IMR-90 (cell line): Measurements from ENCODE around the gene SERPINB1. TPM values are rescaled to one million over a fixed set of nuclear protein-coding genes. Genes with fewer than 3 reads are reported as not detected.

ENCODE experiments used
- ATAC-seq: fragments of 200-7000 bp; cut with Tn5 transposase; 2 replicates; pipeline ENCODE4 v1.9.1; 2020; ENCODE audit warnings: low read depth, mild to moderate bottlenecking, moderate library complexity
- BruUV-seq: library from RNA; stranded (reverse); fragments of 400-500 nt; replicated peaks from 2 replicates; lab custom pipeline; 2021; lab: Mats Ljungman, UMichigan
- CTCF ChIA-PET: fragments of 300-600 bp; formaldehyde crosslinking; extraction: SDS; loops from one replicate; lab custom pipeline; 2021; ENCODE audit warnings: antibody characterized with exemption; lab: Yijun Ruan, JAX
- POLR2A ChIA-PET: fragments of 300-600 bp; sonication (Branson Sonifier 250); formaldehyde crosslinking; loops from one replicate; lab custom pipeline; 2022; ENCODE audit warnings: antibody characterized with exemption; ENCODE audit not compliant: unreplicated experiment; lab: Charles Lee
- DNase-seq: peaks from one replicate; pipeline ENCODE4 v3.0.0; 2013
- H2AFZ ChIP-seq: replicated peaks from 2 replicates; pipeline ENCODE3; 2013; ENCODE audit warnings: low read length, mild to moderate bottlenecking; ENCODE audit not compliant: poor library complexity
- H2AK5ac ChIP-seq: 2 replicates; pipeline ENCODE4 v1.6.1; 2013; ENCODE audit warnings: low read depth, low read length, inconsistent platforms
- H2AK9ac ChIP-seq: replicated peaks from 2 replicates; pipeline ENCODE3; 2013; ENCODE audit warnings: mild to moderate bottlenecking, low read depth, low read length, moderate library complexity; ENCODE audit not compliant: poor library complexity
- H2BK120ac ChIP-seq: 2 replicates; pipeline ENCODE4 v1.6.1; 2013; ENCODE audit warnings: low read depth, low read length, inconsistent platforms
- H2BK15ac ChIP-seq: 3 replicates; pipeline ENCODE4 v1.6.1; 2013; ENCODE audit warnings: low read depth, low read length, inconsistent platforms
- H2BK20ac ChIP-seq: 2 replicates; pipeline ENCODE4 v1.6.1; 2013; ENCODE audit warnings: low read depth, mild to moderate bottlenecking, inconsistent platforms, low read length, moderate library complexity
- H2BK5ac ChIP-seq: 2 replicates; pipeline ENCODE4 v1.6.1; 2013; ENCODE audit warnings: mild to moderate bottlenecking, low read depth, low read length, inconsistent platforms; ENCODE audit not compliant: poor library complexity, severe bottlenecking
- H3K14ac ChIP-seq: replicated peaks from 2 replicates; pipeline ENCODE4 v1.6.1; 2013; ENCODE audit warnings: low read depth, low read length, inconsistent platforms
- H3K18ac ChIP-seq: 2 replicates; pipeline ENCODE4 v1.6.1; 2013; ENCODE audit warnings: low read depth, low read length, control low read depth
- H3K23ac ChIP-seq: 2 replicates; pipeline ENCODE4 v1.6.1; 2013; ENCODE audit warnings: low read depth, low read length, inconsistent platforms
- H3K27ac ChIP-seq: 2 replicates; pipeline ENCODE4 v1.5.1; 2013; ENCODE audit warnings: mild to moderate bottlenecking, control low read depth, low read length; ENCODE audit not compliant: insufficient read depth
- H3K27me3 ChIP-seq: 2 replicates; pipeline ENCODE4 v1.6.1; 2013; ENCODE audit warnings: low read length; ENCODE audit not compliant: control insufficient read depth, insufficient read depth
- H3K36me3 ChIP-seq: 2 replicates; pipeline ENCODE4 v1.6.1; 2013; ENCODE audit warnings: low read length, mixed read lengths; ENCODE audit not compliant: control insufficient read depth, insufficient read depth
- H3K4ac ChIP-seq: 2 replicates; pipeline ENCODE4 v1.6.1; 2013; ENCODE audit warnings: low read depth, low read length, inconsistent platforms
- H3K4me1 ChIP-seq: 2 replicates; pipeline ENCODE4 v1.6.1; 2013; ENCODE audit warnings: low read length, mixed read lengths; ENCODE audit not compliant: control insufficient read depth, insufficient read depth
- H3K4me2 ChIP-seq: 2 replicates; pipeline ENCODE4 v1.6.1; 2013; ENCODE audit warnings: low read depth, mild to moderate bottlenecking, control low read depth, low read length, moderate library complexity
- H3K4me3 ChIP-seq: 2 replicates; pipeline ENCODE4 v1.5.1; 2013; ENCODE audit warnings: low read depth, mild to moderate bottlenecking, control low read depth, low read length, moderate library complexity; ENCODE audit not compliant: insufficient read depth
- H3K56ac ChIP-seq: 2 replicates; pipeline ENCODE4 v1.6.1; 2013; ENCODE audit warnings: low read length, inconsistent platforms; ENCODE audit not compliant: insufficient read depth; ENCODE audit errors: extremely low read depth
- H3K79me1 ChIP-seq, 2 experiments: 2 replicates each; pipeline ENCODE4 v1.6.1; 2013; ENCODE audit warnings: low read length in 2 of 2, inconsistent platforms in 1 of 2, low read depth in 1 of 2
- H3K9ac ChIP-seq: 2 replicates; pipeline ENCODE4 v1.6.1; 2013; ENCODE audit warnings: low read depth, low read length, control low read depth
- H3K9me1 ChIP-seq: 2 replicates; pipeline ENCODE4 v1.6.1; 2013; ENCODE audit warnings: low read length, inconsistent platforms; ENCODE audit not compliant: insufficient read depth
- H3K9me3 ChIP-seq: 2 replicates; pipeline ENCODE4 v1.6.1; 2013; ENCODE audit warnings: low read length; ENCODE audit not compliant: control insufficient read depth, insufficient read depth
- H4K20me1 ChIP-seq: 2 replicates; pipeline ENCODE4 v1.6.1; 2013; ENCODE audit warnings: low read length, inconsistent platforms; ENCODE audit not compliant: insufficient read depth
- H4K5ac ChIP-seq: 2 replicates; pipeline ENCODE4 v1.6.1; 2013; ENCODE audit warnings: mild to moderate bottlenecking, low read depth, low read length, control low read depth
- H4K8ac ChIP-seq, 2 experiments: 2 replicates each; pipeline ENCODE4 v1.6.1; 2013; ENCODE audit warnings: low read depth in 2 of 2, low read length in 2 of 2, control low read depth in 1 of 2, inconsistent platforms in 1 of 2
- H4K91ac ChIP-seq: 2 replicates; pipeline ENCODE4 v1.6.1; 2013; ENCODE audit warnings: low read depth, low read length, inconsistent platforms; ENCODE audit not compliant: insufficient read depth
- BHLHE40 ChIP-seq: fragments of 150-350 bp; IDR thresholded peaks from 2 replicates; pipeline ENCODE4 v1.6.1; 2016; ENCODE audit warnings: mild to moderate bottlenecking, low read depth, low read length
- CEBPB ChIP-seq: IDR thresholded peaks from 2 replicates; pipeline ENCODE4 v1.6.1; 2012; ENCODE audit warnings: low read depth, low read length, improper control_type of control experiment
- WGBS, 2 experiments: methylation state at CpG; one replicate each; pipeline versions ENCODE4 v1.1.5 to v1.1.7; 2013; ENCODE audit warnings: missing lambda C conversion rate in 2 of 2; ENCODE audit not compliant: insufficient read length in 1 of 2; ENCODE audit errors: extremely low coverage in 2 of 2; 5-methylcytosine and 5-hydroxymethylcytosine counted together
- dilution Hi-C: fragments of 300-500 bp; cut with HindIII; formaldehyde crosslinking; loops from one replicate; pipeline ENCODE4 v1.14.3; 2018; ENCODE audit warnings: low sequenced_read_pairs; ENCODE audit not compliant: unreplicated experiment
- in situ Hi-C: fragments of 300-500 bp; cut with MboI; formaldehyde crosslinking; loops from 3 replicates; pipeline ENCODE4 v1.14.3; 2019; ENCODE audit warnings: low sequenced_read_pairs, inconsistent platforms, mixed read lengths
- intact Hi-C: fragments of 100-400 bp; cut with micrococcal nuclease; formaldehyde crosslinking; loops from 2 replicates; pipeline ENCODE4 v1.10.0; 2022
- polyA plus RNA-seq, 3 experiments: library from polyadenylated mRNA; depleted of rRNA; stranded (reverse); fragments of >200 nt; gene quantifications; 2 replicates each; pipeline ENCODE4 v1.2.3, GENCODE V29; 2012; ENCODE audit warnings: low replicate concordance in 1 of 3
- total RNA-seq: library from RNA; depleted of rRNA; stranded (reverse); fragments of >200 nt; gene quantifications from 2 replicates; pipeline ENCODE4 v1.2.3, GENCODE V29; 2012

SERPINB1 gene
- total and polyA plus RNA-seq, 2 of the 4 experiments (the other 2 are of a cell fraction), result 6.1 to 9.1 TPM

- no peak overlapping the region for H3K4me2 ChIP-seq
- H3K14ac ChIP-seq, result no peak overlapping the region
- no peak overlapping the region for H2AFZ ChIP-seq
- H3K9ac ChIP-seq, result no peak overlapping the region
- no peak overlapping the region for H3K56ac ChIP-seq
- peaks cover 5 to 13% of the 10 kb centered on the region in 2 experiments; a peak in 3 of 4 replicates for H3K79me1 ChIP-seq
- peaks cover 8% of the 10 kb centered on the region for H3K9me1 ChIP-seq
- intact Hi-C loops, result no loop called here
- ATAC-seq, result no peak
- no peak overlapping the region for H4K5ac ChIP-seq
- H3K23ac ChIP-seq, result no peak overlapping the region
- WGBS, 2 experiments, result no CpG with 5 or more reads among the region's 3 CpGs
- H2BK5ac ChIP-seq, result no peak overlapping the region
- H2BK20ac ChIP-seq, result no peak overlapping the region
- no peak overlapping the region for H3K4me3 ChIP-seq
- TF ChIP-seq CEBPB, result 0 out of 2 replicates have a peak, but pooled peaks have one; percentile 15
- TF ChIP-seq BHLHE40, result no peak
- 0 out of 2 replicates have a peak overlapping the region, but pooled peaks have one; percentile 55 for H2AK5ac ChIP-seq
- no peak overlapping the region for H4K8ac ChIP-seq
- no peak overlapping the region for H3K27ac ChIP-seq
- in situ Hi-C loops, result no loop called here
- no TSS peak for BruUV-seq
- peaks cover 8% of the 10 kb centered on the region for H3K4me1 ChIP-seq
- no peaks in the 10 kb centered on the region for H3K27me3 ChIP-seq
- dilution Hi-C loops, result no loop called here
- DNase-seq, result no peak
- no peak overlapping the region for H2BK15ac ChIP-seq
- no peak overlapping the region for H2BK120ac ChIP-seq
- no peak overlapping the region for H3K4ac ChIP-seq
- no peaks in the 10 kb centered on the region for H4K20me1 ChIP-seq
- H2AK9ac ChIP-seq, result no peak overlapping the region
- H4K91ac ChIP-seq, result no peak overlapping the region
- no peak overlapping the region for H3K18ac ChIP-seq
- ChIA-PET CTCF (interaction anchor here (0.7 kb wide), 1 partner anchor 19 kb away, joined by 3 read pairs; no protein-coding TSS in a partner anchor), POLR2A (no interaction called here)
- no peaks in the 10 kb centered on the region for H3K36me3 ChIP-seq
- no peaks in the 10 kb centered on the region for H3K9me3 ChIP-seq
These were observed 20.1 kb downstream of the SERPINB1 start for GRCh38 chr6:2821554-2821953.
